Spleen (tissue), 11 donors: ENCODE results near the gene PBRM1. TPM values are rescaled to one million over a fixed set of nuclear protein-coding genes. Genes with fewer than 3 reads are reported as not detected.

Source experiments
- DNase-seq: peaks from one replicate; pipeline ENCODE4 v3.0.0-alpha.2; 2020
- H3K27ac ChIP-seq, 8 donors: fragments of 200-600 bp; sonication (generic) in 7 of 8; 1 replicate in 4 of 8; 2 replicates in 4 of 8; pipeline versions ENCODE4 v1.5.0 to v1.8.0; 2016 to 2021; ENCODE audit warnings: inconsistent platforms in 4 of 8, mild to moderate bottlenecking in 4 of 8, moderate library complexity in 1 of 8
- H3K27me3 ChIP-seq, 7 donors: fragments of 200-600 bp; sonication (generic) in 6 of 7; replicated peaks in 1 of 7; 1 replicate in 4 of 7; 2 replicates in 3 of 7; pipeline versions ENCODE4 v1.5.0 to v1.8.0; 2016 to 2021; ENCODE audit warnings: inconsistent platforms in 3 of 7, mild to moderate bottlenecking in 1 of 7
- H3K36me3 ChIP-seq, 6 donors: fragments of 200-600 bp; sonication (generic) in 5 of 6; 1 replicate in 4 of 6; 2 replicates in 2 of 6; pipeline versions ENCODE4 v1.5.0 to v1.8.0; 2016 to 2021; ENCODE audit warnings: inconsistent platforms in 2 of 6
- H3K4me1 ChIP-seq, 6 donors: fragments of 200-600 bp; sonication (generic) in 5 of 6; 1 replicate in 3 of 6; 2 replicates in 3 of 6; pipeline versions ENCODE4 v1.5.0 to v1.8.0; 2016 to 2021; ENCODE audit warnings: inconsistent platforms in 3 of 6
- H3K4me3 ChIP-seq, 8 donors: fragments of 200-600 bp; sonication (generic) in 7 of 8; 1 replicate in 4 of 8; 2 replicates in 4 of 8; pipeline versions ENCODE4 v1.5.0 to v1.8.0; 2016 to 2021; ENCODE audit warnings: inconsistent platforms in 4 of 8, mild to moderate bottlenecking in 4 of 8, moderate library complexity in 2 of 8
- H3K9me3 ChIP-seq, 8 donors: fragments of 200-600 bp; sonication (generic) in 7 of 8; 1 replicate in 4 of 8; 2 replicates in 4 of 8; pipeline versions ENCODE4 v1.5.0 to v1.8.0; 2016 to 2021; ENCODE audit warnings: inconsistent platforms in 4 of 8
- CTCF ChIP-seq, 11 experiments: fragments of 200-600 bp in 7 of 11; fragments of 450-650 bp in 4 of 11; sonication (generic) in 4 of 11; IDR thresholded peaks in 8 of 11; conservative IDR thresholded peaks in 3 of 11; 1 replicate in 7 of 11; 2 replicates in 4 of 11; pipeline versions ENCODE4 v1.4.0 to v1.8.0; 2016 to 2021; ENCODE audit warnings: antibody characterized with exemption in 11 of 11, inconsistent platforms in 4 of 11, mild to moderate bottlenecking in 1 of 11
- POLR2A ChIP-seq, 3 donors: fragments of 450-650 bp; IDR thresholded peaks; one replicate each; pipeline ENCODE4 v1.5.1; 2017; ENCODE audit warnings: antibody characterized with exemption in 3 of 3, mild to moderate bottlenecking in 1 of 3
- POLR2AphosphoS5 ChIP-seq, 3 donors: sonication (generic); formaldehyde crosslinking; IDR thresholded peaks; one replicate each; pipeline ENCODE4 v1.5.1; 2017; ENCODE audit warnings: antibody characterized with exemption in 3 of 3
- WGBS, 5 donors: extraction: QIAGEN DNeasy Blood & Tissue Kit in 3 of 5; methylation state at CpG; one replicate each; pipeline versions ENCODE4 v1.1.5 to v1.1.7; 2013 to 2018; 5-methylcytosine and 5-hydroxymethylcytosine counted together
- intact Hi-C: fragments of 100-400 bp; cut with DNase I; formaldehyde crosslinking; loops from one replicate; pipeline ENCODE4 v1.15.0; 2023; ENCODE audit warnings: low total_unique reads
- polyA plus RNA-seq, 3 donors: library from polyadenylated mRNA; stranded (reverse); fragments of 200-250 nt; gene quantifications; one replicate each; pipeline ENCODE4 v1.2.1, GENCODE V29; 2013
- total RNA-seq, 7 donors: library from RNA; depleted of rRNA in 3 of 7; stranded (reverse); fragments of >200 nt in 3 of 7; fragmentation: NEBNext Ultra II Directional in 4 of 7; extraction: Animal tissue kit (Norgen Biotek cat#: 25700) in 4 of 7; gene quantifications; one replicate each; pipeline versions ENCODE4 v1.1.0 to v1.2.1, GENCODE V29; 2016 to 2021
- donor health status: healthy with polysubstance abuse.
- donor health status: DM: no; HTN: no; CAD: no; lungs with moderate emphysema.
- donor health status: DM: no; HTN: no; CAD: no.
- donor health status: Bipolar disorder and iron deficiency.
- donor health status: healthy.
- donor health status: DM: no; HTN: no; CAD: no.
- donor health status: DM: yes; HTN: yes; CAD: no.

PBRM1 gene
- total and polyA plus RNA-seq, 10 donors: 5.7 to 125 (median 69.5) TPM

- TF ChIP-seq POLR2A (IDR thresholded peaks at IDR 0.05) (peak; percentile 76 to 94 (median 79)), POLR2AphosphoS5 (IDR thresholded peaks at IDR 0.05) (peak; percentile 99 to 100 (median 99)), CTCF (IDR thresholded peaks at IDR 0.05 in 8 of 11, conservative IDR thresholded peaks at IDR 0.05 in 3 of 11) (peak in 5 of 11 experiments; percentile 19 to 44 (median 27))
- intact Hi-C loops: no loop called here
- Histone ChIP-seq H3K9me3 (no peaks in the 10 kb centered on the region), H3K36me3 (peaks cover 0 to 23% (median 5%) of the 10 kb centered on the region in 6 donors), H3K27me3 (peaks cover 0 to 27% (median 5%) of the 10 kb centered on the region in 7 donors), H3K4me3 (peak within 1 kb of the TSS; percentile 64 to 94 (median 78)), H3K27ac (peak within 1 kb of the TSS; percentile 73 to 95 (median 90)), H3K4me1 (peaks cover 30 to 78% (median 59%) of the 10 kb centered on the region in 6 donors)
- 0% methylated on average over 28 to 65 of the region's 65 CpGs for WGBS, 5 donors
- DNase-seq: peak; percentile 99
Observed at GRCh38 chr3:52536369-52537164, 149.1 kb downstream of the PBRM1 start, which contains the start of gene UQCC5. TSS of gene UQCC5 (plus strand) at chr3:52536605. CDS start at chr3:52536756, 151 bp downstream.

GRCh38 chr3:52536112-52536368 is 149.7 kb downstream of the PBRM1 start:
- intact Hi-C loops: no loop called here
- Histone ChIP-seq H3K36me3 (peaks cover 0 to 17% (median 4%) of the 10 kb centered on the region in 6 donors), H3K4me1 (peaks cover 30 to 84% (median 63%) of the 10 kb centered on the region in 6 donors), H3K4me3 (peak overlapping the region in 7 of 8 donors; percentile 64 to 94 (median 82)), H3K27ac (peak overlapping the region in 6 of 8 donors; percentile 45 to 94 (median 90)), H3K9me3 (no peaks in the 10 kb centered on the region), H3K27me3 (peaks cover 0 to 27% (median 5%) of the 10 kb centered on the region in 7 donors)
- 17 to 21% (median 17%) methylated on average over 9 of the region's 9 CpGs for WGBS, 5 donors
- no peak for DNase-seq
- TF ChIP-seq POLR2AphosphoS5 (IDR thresholded peaks at IDR 0.05): no peak
- no peak for TF ChIP-seq CTCF (IDR thresholded peaks at IDR 0.05 in 8 of 11, conservative IDR thresholded peaks at IDR 0.05 in 3 of 11)
- no peak for TF ChIP-seq POLR2A (IDR thresholded peaks at IDR 0.05)

- DNase-seq: peak; percentile 56
- TF ChIP-seq POLR2AphosphoS5 (IDR thresholded peaks at IDR 0.05) (no peak), CTCF (IDR thresholded peaks at IDR 0.05 in 8 of 11, conservative IDR thresholded peaks at IDR 0.05 in 3 of 11) (no peak), POLR2A (IDR thresholded peaks at IDR 0.05) (no peak)
- peak overlapping the region in 5 of 8 donors; percentile 45 to 94 (median 90) for H3K27ac ChIP-seq
- peaks cover 30 to 89% (median 66%) of the 10 kb centered on the region in 6 donors for H3K4me1 ChIP-seq
- H3K27me3 ChIP-seq: peaks cover 0 to 27% (median 5%) of the 10 kb centered on the region in 7 donors
- peaks cover 0 to 12% (median 2%) of the 10 kb centered on the region in 6 donors for H3K36me3 ChIP-seq
- intact Hi-C loops: no loop called here
- peak overlapping the region in 6 of 8 donors; percentile 64 to 94 (median 78) for H3K4me3 ChIP-seq
- WGBS, 5 donors: 90 to 94% (median 91%) methylated on average over 19 of the region's 19 CpGs
- no peaks in the 10 kb centered on the region for H3K9me3 ChIP-seq
Observed at GRCh38 chr3:52535411-52536111, 150.2 kb downstream of the PBRM1 start.
